GM23248 (cell line): ENCODE results near the gene LSP1. TPM values are rescaled to one million over a fixed set of nuclear protein-coding genes. Genes with fewer than 3 reads are reported as not detected.
A peak's percentile ranks its signal among the peaks of the same experiment; 100 is the strongest.

Experiments
- DNase-seq: peaks from one replicate; pipeline ENCODE4 v3.0.0-alpha.2; 2015
- H2AFZ ChIP-seq: fragments of 200-600 bp; sonication (generic); 2 replicates; pipeline ENCODE4 v1.6.1; 2016; ENCODE audit warnings: antibody characterized with exemption
- H3F3A ChIP-seq: fragments of 200-600 bp; sonication (generic); 2 replicates; pipeline ENCODE4 v1.6.1; 2016; ENCODE audit warnings: mild to moderate bottlenecking, antibody characterized with exemption, mixed run types; ENCODE audit not compliant: insufficient read depth
- H3K27ac ChIP-seq: fragments of 200-600 bp; sonication (generic); 2 replicates; pipeline ENCODE4 v1.5.1; 2016; ENCODE audit warnings: mild to moderate bottlenecking
- H3K27me3 ChIP-seq: fragments of 200-600 bp; sonication (generic); replicated peaks from 2 replicates; pipeline ENCODE4 v1.6.1; 2016; ENCODE audit warnings: mild to moderate bottlenecking; ENCODE audit not compliant: insufficient read depth
- H3K36me3 ChIP-seq: fragments of 200-600 bp; sonication (generic); 2 replicates; pipeline ENCODE4 v1.6.1; 2016; ENCODE audit warnings: low read depth, mild to moderate bottlenecking
- H3K4me1 ChIP-seq: fragments of 200-600 bp; sonication (generic); 2 replicates; pipeline ENCODE4 v1.6.1; 2016; ENCODE audit warnings: mild to moderate bottlenecking; ENCODE audit not compliant: insufficient read depth
- H3K4me2 ChIP-seq: fragments of 200-600 bp; sonication (generic); one replicate; pipeline ENCODE4 v1.6.1; 2016; ENCODE audit warnings: mild to moderate bottlenecking; ENCODE audit not compliant: unreplicated experiment
- H3K4me3 ChIP-seq: fragments of 200-600 bp; sonication (generic); 2 replicates; pipeline ENCODE4 v1.5.1; 2016; ENCODE audit warnings: mild to moderate bottlenecking
- H3K79me2 ChIP-seq: fragments of 200-600 bp; sonication (generic); 2 replicates; pipeline ENCODE4 v1.6.1; 2016; ENCODE audit warnings: mild to moderate bottlenecking; ENCODE audit not compliant: insufficient read depth
- H3K9ac ChIP-seq: fragments of 200-600 bp; sonication (generic); 2 replicates; pipeline ENCODE4 v1.6.1; 2016; ENCODE audit warnings: mild to moderate bottlenecking
- H3K9me2 ChIP-seq: fragments of 200-600 bp; sonication (generic); 2 replicates; pipeline ENCODE4 v1.6.1; 2016; ENCODE audit warnings: mixed run types, mild to moderate bottlenecking, moderate library complexity; ENCODE audit not compliant: insufficient read depth
- H3K9me3 ChIP-seq: fragments of 200-600 bp; sonication (generic); one replicate; pipeline ENCODE4 v1.6.1; 2017; ENCODE audit warnings: low read depth
- H4K20me1 ChIP-seq: fragments of 200-600 bp; sonication (generic); 2 replicates; pipeline ENCODE4 v1.6.0; 2016; ENCODE audit not compliant: insufficient read depth
- EZH2 ChIP-seq: fragments of 200-600 bp; sonication (generic); IDR thresholded peaks from 2 replicates; pipeline ENCODE4 v1.6.1; 2018; ENCODE audit warnings: antibody characterized with exemption, mild to moderate bottlenecking; ENCODE audit not compliant: insufficient read depth, poor library complexity, severe bottlenecking
- EZH2phosphoT487 ChIP-seq: fragments of 200-600 bp; sonication (generic); IDR thresholded peaks from 2 replicates; pipeline ENCODE4 v1.6.1; 2018; ENCODE audit warnings: antibody characterized with exemption, moderate library complexity, mild to moderate bottlenecking, low read depth; ENCODE audit not compliant: insufficient read depth
- WGBS, 2 experiments: methylation state at CpG; one replicate each; pipeline ENCODE4 v1.1.6; 2015 to 2017; ENCODE audit warnings: low lambda C conversion rate in 2 of 2, low coverage in 1 of 2; ENCODE audit errors: missing lambda C conversion rate in 2 of 2; 5-methylcytosine and 5-hydroxymethylcytosine counted together
- in situ Hi-C: fragments of 300-500 bp; cut with MboI; formaldehyde crosslinking; loops from 2 replicates; pipeline ENCODE4 v1.15.0; 2020
- polyA plus RNA-seq: library from polyadenylated mRNA; unstranded; fragments of >200 nt; fragmentation: Nextera tagmentation; extraction: Ambion mirVana; gene quantifications from 2 replicates; pipeline ENCODE4 v1.2.1, GENCODE V29; 2016
- total RNA-seq: library from RNA; depleted of rRNA; stranded (reverse); fragments of >200 nt; shearing (Covaris generic); gene quantifications from 2 replicates; pipeline ENCODE4 v1.2.3, GENCODE V29; 2014

Gene LSP1
- total and polyA plus RNA-seq, 2 experiments from 2014 or later: 0.36 TPM; not detected in 1

- Histone ChIP-seq H3K9me2 (no peaks in the 10 kb centered on the region), H3K79me2 (no peaks in the 10 kb centered on the region), H3K27ac (no peak overlapping the region), H2AFZ (no peak overlapping the region), H4K20me1 (no peaks in the 10 kb centered on the region), H3K4me1 (no peaks in the 10 kb centered on the region), H3K9me3 (no peaks in the 10 kb centered on the region), H3K27me3 (peaks cover 34% of the 10 kb centered on the region), H3K9ac (no peak overlapping the region), H3K36me3 (no peaks in the 10 kb centered on the region), H3K4me3 (no peak overlapping the region), H3F3A (no peaks in the 10 kb centered on the region), H3K4me2 (no peak overlapping the region)
- TF ChIP-seq EZH2: peak; percentile 78
- TF ChIP-seq EZH2phosphoT487: no peak
- in situ Hi-C loops: loop anchor here (25.0 kb wide), 1 partner anchor 293 kb away; the partner anchor contains the start of genes INS and TH
- WGBS, 2 experiments: 4% methylated on average over 29 to 33 of the region's 34 CpGs
- DNase-seq: peak; percentile 64
These were observed 16.8 kb downstream of the LSP1 start for GRCh38 chr11:1869427-1870325.

- Histone ChIP-seq H3K9me3 (no peaks in the 10 kb centered on the region), H2AFZ (no peak overlapping the region), H3K4me3 (no peak overlapping the region), H3K4me2 (no peak overlapping the region), H3K4me1 (no peaks in the 10 kb centered on the region), H3K9me2 (no peaks in the 10 kb centered on the region), H3F3A (no peaks in the 10 kb centered on the region), H3K79me2 (no peaks in the 10 kb centered on the region), H3K36me3 (no peaks in the 10 kb centered on the region), H3K27ac (no peak overlapping the region), H3K27me3 (peaks cover 34% of the 10 kb centered on the region), H3K9ac (no peak overlapping the region), H4K20me1 (no peaks in the 10 kb centered on the region)
- DNase-seq: no peak
- 2% methylated on average over 12 of the region's 12 CpGs for WGBS, 2 experiments
- TF ChIP-seq EZH2 (no peak), EZH2phosphoT487 (no peak)
- in situ Hi-C loops: loop anchor here (25.0 kb wide), 1 partner anchor 292 kb away; the partner anchor contains the start of genes INS and TH
These were observed 17.4 kb downstream of the LSP1 start for GRCh38 chr11:1870326-1870696.

- Histone ChIP-seq H2AFZ (no peak overlapping the region), H4K20me1 (no peaks in the 10 kb centered on the region), H3K9me3 (no peaks in the 10 kb centered on the region), H3K4me1 (no peaks in the 10 kb centered on the region), H3K9ac (no peak overlapping the region), H3K9me2 (no peaks in the 10 kb centered on the region), H3K27ac (no peak overlapping the region), H3K79me2 (no peaks in the 10 kb centered on the region), H3F3A (no peaks in the 10 kb centered on the region), H3K27me3 (peaks cover 34% of the 10 kb centered on the region), H3K4me2 (peak overlapping the region; percentile 35), H3K4me3 (no peak overlapping the region), H3K36me3 (no peaks in the 10 kb centered on the region)
- in situ Hi-C loops: loop anchor here (25.0 kb wide), 1 partner anchor 291 kb away; the partner anchor contains the start of genes INS and TH
- peak; percentile 81 for TF ChIP-seq EZH2
- TF ChIP-seq EZH2phosphoT487: no peak
- DNase-seq: peak; percentile 66
- 6 to 7% methylated on average over 48 to 50 of the region's 50 CpGs for WGBS, 2 experiments
These were observed 18.0 kb downstream of the LSP1 start for GRCh38 chr11:1870721-1871466.

GRCh38 chr11:1871531-1871930 is 18.6 kb downstream of the LSP1 start:
- H3K36me3 ChIP-seq: no peaks in the 10 kb centered on the region
- no peak overlapping the region for H2AFZ ChIP-seq
- no peaks in the 10 kb centered on the region for H3K9me3 ChIP-seq
- no peak overlapping the region for H3K4me2 ChIP-seq
- TF ChIP-seq EZH2phosphoT487 (no peak), EZH2 (no peak)
- no peaks in the 10 kb centered on the region for H3K9me2 ChIP-seq
- H3K27ac ChIP-seq: no peak overlapping the region
- H3K4me1 ChIP-seq: no peaks in the 10 kb centered on the region
- 52 to 55% methylated on average over 9 of the region's 15 CpGs for WGBS, 2 experiments
- no peaks in the 10 kb centered on the region for H4K20me1 ChIP-seq
- H3K9ac ChIP-seq: no peak overlapping the region
- no peaks in the 10 kb centered on the region for H3F3A ChIP-seq
- no peak for DNase-seq
- peaks cover 34% of the 10 kb centered on the region for H3K27me3 ChIP-seq
- no peaks in the 10 kb centered on the region for H3K79me2 ChIP-seq
- in situ Hi-C loops: loop anchor here (25.0 kb wide), 1 partner anchor 291 kb away; the partner anchor contains the start of genes INS and TH
- no peak overlapping the region for H3K4me3 ChIP-seq
